Immature natural killer cell (primary cell): Measurements from ENCODE around the gene S100A1. TPM values are rescaled to one million over a fixed set of nuclear protein-coding genes. Genes with fewer than 3 reads are reported as not detected.
"Not testable (repeated sequence)": the region's sequence is repeated elsewhere in the genome, so short reads cannot be mapped to it uniquely, and the experiment has no call there.

Experiments used
- DNase-seq, 3 donors: peaks; one replicate each; pipeline ENCODE4 v3.0.0; 2022; ENCODE audit warnings: mixed read lengths in 1 of 3
- H3K27ac Mint-ChIP-seq, 6 donors: one replicate each; pipeline ENCODE4 v1.8.0; 2020; ENCODE audit warnings: mixed read lengths in 6 of 6, mild to moderate bottlenecking in 5 of 6, inconsistent platforms in 4 of 6, moderate library complexity in 3 of 6
- H3K27me3 Mint-ChIP-seq, 3 donors: one replicate each; pipeline ENCODE4 v1.8.0; 2020 to 2021; ENCODE audit warnings: low read depth in 3 of 3, mild to moderate bottlenecking in 3 of 3, mixed read lengths in 3 of 3, moderate library complexity in 3 of 3, inconsistent platforms in 1 of 3
- H3K36me3 Mint-ChIP-seq, 3 donors: one replicate each; pipeline ENCODE4 v1.8.0; 2020; ENCODE audit warnings: mixed read lengths in 3 of 3, inconsistent platforms in 2 of 3, mild to moderate bottlenecking in 2 of 3
- H3K4me1 Mint-ChIP-seq, 2 donors: one replicate each; pipeline ENCODE4 v1.8.0; 2020; ENCODE audit warnings: inconsistent platforms in 2 of 2, mild to moderate bottlenecking in 2 of 2, mixed read lengths in 2 of 2, moderate library complexity in 1 of 2
- H3K4me3 Mint-ChIP-seq, 5 donors: one replicate each; pipeline ENCODE4 v1.8.0; 2020; ENCODE audit warnings: mild to moderate bottlenecking in 5 of 5, mixed read lengths in 5 of 5, inconsistent platforms in 3 of 5, moderate library complexity in 3 of 5
- H3K9me3 Mint-ChIP-seq, 6 donors: one replicate each; pipeline ENCODE4 v1.8.0; 2020; ENCODE audit warnings: mild to moderate bottlenecking in 6 of 6, mixed read lengths in 6 of 6, inconsistent platforms in 4 of 6, moderate library complexity in 3 of 6
- polyA plus RNA-seq, 3 donors: library from polyadenylated mRNA; unstranded; fragments of 300-500 nt; fragmentation: Illumina TruSeq; gene quantifications; one replicate each; pipeline ENCODE4 v1.2.3, GENCODE V29; 2021

S100A1 gene
- polyA plus RNA-seq: not detected

DNA sequence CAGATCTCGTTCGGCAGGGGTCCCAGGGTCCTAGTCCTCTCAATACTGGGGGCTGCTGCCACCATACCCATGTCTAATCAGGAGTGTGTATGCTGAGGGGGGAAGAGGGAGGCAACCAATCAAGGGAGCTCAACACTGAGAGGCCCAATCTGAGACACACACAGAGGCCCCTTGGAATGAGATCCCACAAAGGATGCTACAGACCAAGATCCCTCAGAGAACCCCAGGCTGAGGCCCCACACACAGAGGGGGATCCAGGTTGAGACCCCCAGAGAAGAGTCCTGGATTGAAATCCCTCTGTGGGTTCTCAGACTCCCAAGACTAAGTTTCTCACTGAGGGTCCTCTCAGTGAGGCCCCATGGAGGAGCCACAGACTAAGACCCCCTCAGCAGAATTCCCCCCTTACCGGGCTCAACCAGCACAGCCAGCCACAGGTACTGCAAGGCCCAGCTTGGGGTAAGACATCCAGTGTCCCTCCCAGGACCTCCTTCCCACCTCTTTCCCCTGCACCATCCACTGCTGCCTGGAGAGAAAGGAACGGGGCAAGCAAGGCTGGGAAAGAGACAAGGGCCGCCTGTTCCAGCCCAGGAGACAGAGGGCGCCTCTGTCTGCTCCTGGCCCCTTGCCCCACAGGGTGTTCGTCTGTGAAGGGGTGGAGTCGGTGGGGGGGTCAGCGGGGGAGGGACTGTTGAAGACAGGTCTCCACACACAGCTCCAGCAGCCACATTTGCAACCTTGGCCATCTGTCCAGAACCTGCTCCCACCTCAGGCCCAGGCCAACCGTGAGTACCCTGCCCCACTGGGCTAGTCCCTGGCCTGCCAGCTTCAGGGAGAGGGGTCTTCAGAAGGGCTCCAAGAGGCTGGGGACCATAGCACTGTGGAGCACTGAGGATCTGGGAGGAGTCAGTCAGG, at the start of gene S100A1:
Gene S100A1 (plus strand): TSS at position 720 of the 912 bp plus-strand sequence. CDS start 2,088 bp downstream, outside the sequence.
- Mint-ChIP-seq H3K4me1 (peaks cover 6 to 21% of the 10 kb centered on the region in 2 donors), H3K9me3 (no peaks in the 10 kb centered on the region), H3K27ac (peak within 1 kb of the TSS in 1 of 6 donors; percentile 49), H3K36me3 (peaks cover 0 to 8% (median 0%) of the 10 kb centered on the region in 3 donors), H3K4me3 (peak within 1 kb of the TSS in 2 of 5 donors; percentile 42 to 69), H3K27me3 (peaks cover 0 to 6% (median 5%) of the 10 kb centered on the region in 3 donors)
- DNase-seq: no peak

DNA sequence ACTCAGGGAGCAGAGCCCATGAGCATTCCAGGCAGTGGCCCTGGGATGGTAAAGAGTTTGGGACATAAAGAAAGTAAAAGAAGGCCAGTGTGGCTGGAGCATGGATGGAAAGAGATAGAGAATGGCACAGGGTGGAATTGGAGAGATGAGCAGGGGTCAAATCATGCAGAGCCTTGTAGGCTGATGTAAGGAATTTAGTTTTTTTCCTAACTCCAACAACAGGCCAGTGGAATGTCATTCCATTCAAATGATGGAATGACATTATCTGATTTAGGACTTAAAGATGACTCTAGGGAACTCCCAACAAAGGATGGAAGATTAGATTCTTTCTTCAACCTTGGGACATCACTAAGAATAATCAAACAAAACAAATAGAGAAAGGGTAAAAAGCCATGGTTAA, 49.7 kb upstream of the S100A1 start:
- H3K4me1 Mint-ChIP-seq: no peaks in the 10 kb centered on the region
- DNase-seq: no peak
- H3K4me3 Mint-ChIP-seq: no peak overlapping the region
- H3K9me3 Mint-ChIP-seq: no peaks in the 10 kb centered on the region
- H3K27me3 Mint-ChIP-seq: peaks cover 3 to 20% (median 6%) of the 10 kb centered on the region in 3 donors
- no peaks in the 10 kb centered on the region for H3K36me3 Mint-ChIP-seq
- no peak overlapping the region for H3K27ac Mint-ChIP-seq

DNA sequence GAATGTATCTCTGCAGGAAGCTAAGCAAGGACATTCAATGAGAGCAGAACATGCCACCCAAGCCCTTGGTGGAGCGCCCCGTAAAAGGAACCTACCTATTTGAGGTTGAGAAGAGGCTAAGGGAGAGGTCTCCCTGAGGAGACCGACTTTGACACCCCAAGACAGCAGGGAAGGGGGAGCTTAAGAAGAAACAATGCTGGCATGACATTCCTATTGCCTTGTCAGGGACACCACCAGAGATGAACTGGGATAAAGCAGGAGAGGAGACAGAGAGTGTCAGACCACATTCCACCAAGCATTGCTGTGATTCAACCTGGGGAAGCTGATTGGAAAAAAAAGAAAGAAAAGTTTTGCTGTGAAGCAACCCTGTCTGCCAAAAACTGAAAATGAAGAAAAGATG, 49.3 kb upstream of the S100A1 start:
- H3K36me3 Mint-ChIP-seq: no peaks in the 10 kb centered on the region
- no peaks in the 10 kb centered on the region for H3K9me3 Mint-ChIP-seq
- H3K4me1 Mint-ChIP-seq: no peaks in the 10 kb centered on the region
- H3K27ac Mint-ChIP-seq: no peak overlapping the region
- H3K4me3 Mint-ChIP-seq: no peak overlapping the region
- DNase-seq: no peak
- peaks cover 3 to 20% (median 6%) of the 10 kb centered on the region in 3 donors for H3K27me3 Mint-ChIP-seq

DNA sequence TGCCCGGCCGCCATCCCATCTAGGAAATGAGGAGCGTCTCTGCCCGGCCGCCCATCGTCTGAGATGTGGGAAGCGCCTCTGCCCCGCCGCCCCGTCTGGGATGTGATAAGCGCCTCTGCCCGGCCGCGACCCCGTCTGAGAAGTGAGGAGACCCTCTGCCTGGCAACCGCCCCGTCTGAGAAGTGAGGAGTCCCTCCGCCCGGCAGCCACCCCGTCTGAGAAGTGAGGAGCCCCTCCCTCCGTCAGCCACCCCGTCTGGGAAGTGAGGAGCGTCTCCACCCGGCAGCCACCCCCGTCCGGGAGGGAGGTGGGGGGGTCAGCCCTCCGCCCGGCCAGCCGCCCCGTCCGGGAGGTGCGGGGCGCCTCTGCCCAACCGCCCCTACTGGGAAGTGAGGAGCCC, 45.4 kb upstream of the S100A1 start:
- not testable (repeated sequence) for H3K4me1 Mint-ChIP-seq, DNase-seq, H3K4me3 Mint-ChIP-seq, H3K36me3 Mint-ChIP-seq, H3K9me3 Mint-ChIP-seq, H3K27ac Mint-ChIP-seq
- H3K27me3 Mint-ChIP-seq: peaks cover 0 to 14% (median 14%) of the 10 kb centered on the region in 3 donors

DNA sequence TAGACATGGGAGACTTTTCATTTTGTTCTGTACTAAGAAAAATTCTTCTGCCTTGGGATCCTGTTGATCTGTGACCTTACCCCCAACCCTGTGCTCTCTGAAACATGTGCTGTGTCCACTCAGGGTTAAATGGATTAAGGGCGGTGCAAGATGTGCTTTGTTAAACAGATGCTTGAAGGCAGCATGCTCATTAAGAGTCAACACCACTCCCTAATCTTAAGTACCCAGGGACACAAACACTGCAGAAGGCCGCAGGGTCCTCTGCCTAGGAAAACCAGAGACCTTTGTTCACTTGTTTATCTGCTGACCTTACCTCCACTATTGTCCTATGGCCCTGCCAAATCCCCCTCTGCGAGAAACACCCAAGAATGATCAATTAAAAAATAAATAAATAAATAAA, 44.7 kb upstream of the S100A1 start:
- not testable (repeated sequence) for DNase-seq, H3K36me3 Mint-ChIP-seq, H3K4me3 Mint-ChIP-seq, H3K4me1 Mint-ChIP-seq, H3K27ac Mint-ChIP-seq, H3K9me3 Mint-ChIP-seq
- peaks cover 0 to 14% (median 10%) of the 10 kb centered on the region in 3 donors for H3K27me3 Mint-ChIP-seq

DNA sequence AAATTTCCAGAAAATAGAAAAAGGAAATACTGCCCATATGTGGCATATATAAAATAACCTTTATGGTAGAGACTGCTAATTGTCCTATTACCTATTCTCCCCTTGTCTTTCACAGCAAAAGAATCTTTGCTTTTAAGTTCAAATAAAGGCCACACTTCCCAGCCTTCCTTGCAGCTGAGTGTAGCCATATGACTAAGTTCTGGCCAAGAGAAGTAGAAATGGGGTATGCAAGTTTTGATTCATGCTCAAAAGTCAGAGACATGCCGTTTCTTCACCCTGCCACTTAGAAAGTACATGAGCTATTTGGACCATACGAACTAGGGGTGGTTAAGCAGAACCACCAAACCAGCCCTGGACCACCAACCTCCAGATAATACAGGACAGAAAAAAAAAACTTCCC, 44.3 kb upstream of the S100A1 start:
- Mint-ChIP-seq H3K27me3 (peaks cover 0 to 16% (median 9%) of the 10 kb centered on the region in 3 donors), H3K9me3 (no peaks in the 10 kb centered on the region), H3K4me1 (no peaks in the 10 kb centered on the region), H3K27ac (no peak overlapping the region), H3K4me3 (no peak overlapping the region), H3K36me3 (no peaks in the 10 kb centered on the region)
- no peak for DNase-seq

DNA sequence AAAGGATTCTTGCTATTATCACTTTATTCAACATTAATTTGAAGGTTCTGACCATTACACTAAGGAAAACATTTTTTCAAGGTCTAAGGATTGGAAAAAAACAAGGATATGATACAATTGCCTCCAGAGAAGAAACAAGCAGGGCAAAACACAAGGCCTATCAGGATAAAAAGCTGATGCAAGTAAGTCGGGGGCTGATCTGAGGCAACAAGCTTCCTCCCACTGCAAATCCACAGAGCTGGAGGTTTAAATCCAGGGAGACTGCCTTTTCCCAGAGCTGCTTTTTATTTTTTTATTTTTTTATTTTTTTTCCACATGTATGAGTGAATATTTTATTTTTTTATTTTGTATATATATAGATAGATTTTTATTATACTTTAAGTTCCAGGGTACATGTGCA, 43.2 kb upstream of the S100A1 start:
- peaks cover 0 to 13% (median 2%) of the 10 kb centered on the region in 3 donors for H3K27me3 Mint-ChIP-seq
- H3K27ac Mint-ChIP-seq: no peak overlapping the region
- no peaks in the 10 kb centered on the region for H3K36me3 Mint-ChIP-seq
- DNase-seq: no peak
- H3K4me1 Mint-ChIP-seq: no peaks in the 10 kb centered on the region
- H3K9me3 Mint-ChIP-seq: no peaks in the 10 kb centered on the region
- H3K4me3 Mint-ChIP-seq: no peak overlapping the region

DNA sequence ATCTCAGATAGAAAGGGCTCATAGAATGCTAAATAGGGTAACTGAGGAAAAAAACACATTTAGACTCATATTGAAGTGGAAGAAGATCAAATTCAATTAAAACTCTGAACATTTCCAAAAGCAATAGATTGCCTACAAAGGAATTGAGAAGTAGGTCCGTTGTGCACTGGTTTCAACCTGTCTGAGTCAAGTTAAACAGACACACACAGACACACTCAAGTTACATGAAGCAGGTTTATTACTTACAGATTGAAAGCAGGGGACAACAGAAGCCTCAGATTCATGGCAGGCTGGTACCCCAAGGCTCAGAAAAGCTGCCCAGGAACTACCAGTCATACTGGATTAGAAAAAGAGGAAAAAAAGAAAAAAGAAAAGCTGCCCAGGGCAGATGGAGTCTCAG, 41.9 kb upstream of the S100A1 start:
- Mint-ChIP-seq H3K4me1 (no peaks in the 10 kb centered on the region), H3K9me3 (no peaks in the 10 kb centered on the region), H3K4me3 (no peak overlapping the region), H3K27ac (no peak overlapping the region), H3K27me3 (peaks cover 0 to 13% (median 2%) of the 10 kb centered on the region in 3 donors), H3K36me3 (no peaks in the 10 kb centered on the region)
- no peak for DNase-seq

DNA sequence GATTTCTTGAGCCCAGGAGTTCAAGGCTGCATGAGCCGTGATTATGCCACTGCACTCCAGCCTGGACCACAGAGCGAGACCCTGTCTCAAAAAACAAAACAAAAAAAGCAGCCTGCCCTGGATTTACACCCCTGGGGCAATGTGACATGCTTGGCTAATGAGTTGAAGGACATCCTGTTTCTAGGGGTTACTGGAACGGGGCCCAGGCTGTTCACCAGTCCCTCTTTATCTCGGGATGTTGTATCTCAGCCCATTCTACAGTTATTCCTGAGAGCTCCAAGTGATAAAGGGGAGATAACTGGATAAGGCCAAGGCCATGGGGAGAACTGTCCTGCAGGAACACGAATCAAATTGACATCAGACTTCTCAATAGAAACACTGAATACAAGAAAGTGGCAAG, 40.9 kb upstream of the S100A1 start:
- Mint-ChIP-seq H3K36me3 (no peaks in the 10 kb centered on the region), H3K27me3 (peaks cover 0 to 13% (median 2%) of the 10 kb centered on the region in 3 donors), H3K4me1 (no peaks in the 10 kb centered on the region), H3K4me3 (no peak overlapping the region), H3K9me3 (no peaks in the 10 kb centered on the region), H3K27ac (no peak overlapping the region)
- no peak for DNase-seq

DNA sequence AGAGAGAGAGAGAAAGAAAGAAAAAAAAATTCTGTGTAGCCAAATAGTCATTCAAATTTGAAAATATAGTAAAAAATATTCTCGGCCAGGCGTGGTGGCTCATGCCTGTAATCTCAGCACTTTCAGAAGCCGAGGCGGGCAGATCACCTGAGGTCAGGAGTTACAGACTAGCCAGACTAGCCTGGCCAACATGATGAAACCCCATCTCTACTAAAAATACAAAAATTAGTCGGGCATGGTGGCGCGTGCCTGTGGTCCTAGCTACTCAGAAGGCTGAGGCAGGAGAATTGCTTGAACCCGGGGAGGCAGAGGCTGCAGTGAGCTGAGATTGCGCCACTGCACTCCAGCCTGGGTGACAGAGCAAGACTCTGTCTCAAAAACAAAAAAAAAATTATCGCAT, 40.2 kb upstream of the S100A1 start:
- not testable (repeated sequence) for DNase-seq, H3K36me3 Mint-ChIP-seq, H3K4me3 Mint-ChIP-seq, H3K27ac Mint-ChIP-seq, H3K9me3 Mint-ChIP-seq, H3K4me1 Mint-ChIP-seq
- peaks cover 0 to 13% (median 2%) of the 10 kb centered on the region in 3 donors for H3K27me3 Mint-ChIP-seq

DNA sequence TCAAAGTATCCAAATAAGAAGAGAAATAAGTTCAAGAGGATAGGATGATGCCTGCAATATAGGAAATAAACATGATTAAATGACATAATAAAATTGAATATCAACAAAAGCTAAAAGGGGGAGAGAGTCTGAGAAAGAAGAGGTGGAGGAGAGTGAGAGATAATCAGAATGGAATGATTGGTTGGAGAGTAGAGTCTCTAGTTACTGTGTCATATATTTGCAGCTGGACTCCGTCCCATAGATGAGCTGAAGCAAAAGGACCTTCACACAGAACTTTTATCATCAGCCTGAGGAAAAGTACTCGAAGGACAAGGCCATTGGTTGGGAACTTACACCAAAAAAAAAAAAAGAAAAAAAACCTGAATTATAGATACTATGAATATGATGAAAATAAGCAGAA, 39.8 kb upstream of the S100A1 start:
- Mint-ChIP-seq H3K4me1 (no peaks in the 10 kb centered on the region), H3K9me3 (no peaks in the 10 kb centered on the region), H3K4me3 (no peak overlapping the region), H3K36me3 (no peaks in the 10 kb centered on the region), H3K27me3 (peaks cover 0 to 13% (median 2%) of the 10 kb centered on the region in 3 donors), H3K27ac (no peak overlapping the region)
- DNase-seq: no peak

DNA sequence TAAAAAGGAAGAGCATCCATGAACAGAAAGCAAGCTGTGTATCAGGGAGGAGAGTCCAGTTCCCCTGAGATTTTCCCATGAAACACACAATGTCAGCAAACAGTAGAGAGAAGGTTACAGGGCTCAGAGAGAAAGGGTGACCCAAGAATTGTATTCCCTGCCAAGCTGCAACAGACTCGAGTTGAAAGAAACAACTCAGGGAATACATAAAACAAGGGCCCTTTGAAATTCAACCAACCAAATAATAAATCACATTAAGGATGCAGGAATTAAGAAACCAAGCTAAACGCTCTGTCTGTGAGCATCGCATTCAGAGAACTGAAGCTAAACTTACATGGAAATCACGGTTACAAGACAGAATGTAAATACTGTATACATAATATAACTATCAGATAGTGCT, 35.5 kb upstream of the S100A1 start:
- peaks cover 0 to 5% (median 0%) of the 10 kb centered on the region in 3 donors for H3K27me3 Mint-ChIP-seq
- no peak for DNase-seq
- peaks cover 0 to 3% (median 0%) of the 10 kb centered on the region in 3 donors for H3K36me3 Mint-ChIP-seq
- no peak overlapping the region for H3K4me3 Mint-ChIP-seq
- no peaks in the 10 kb centered on the region for H3K9me3 Mint-ChIP-seq
- no peaks in the 10 kb centered on the region for H3K4me1 Mint-ChIP-seq
- H3K27ac Mint-ChIP-seq: no peak overlapping the region

DNA sequence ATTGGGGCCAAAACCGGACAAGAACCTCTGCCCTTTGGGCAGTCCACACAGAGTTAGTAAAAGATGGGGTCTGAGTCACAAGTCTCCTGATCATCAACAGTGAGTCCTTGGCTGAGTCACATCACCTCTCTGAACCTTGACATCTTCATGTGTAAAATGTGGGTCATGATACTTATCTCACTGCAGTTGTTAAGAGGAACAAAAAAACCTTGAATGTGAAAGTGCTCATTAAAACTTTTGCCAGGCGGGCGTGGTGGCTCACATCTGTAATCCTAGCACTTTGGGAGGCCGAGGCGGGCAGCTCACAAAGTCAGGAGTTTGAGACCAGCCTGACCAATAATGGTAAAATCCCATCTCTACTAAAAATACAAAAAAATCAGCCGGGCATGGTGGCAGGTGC, 31.0 kb upstream of the S100A1 start:
- no peak overlapping the region for H3K4me3 Mint-ChIP-seq
- H3K4me1 Mint-ChIP-seq: no peaks in the 10 kb centered on the region
- no peak for DNase-seq
- peaks cover 0 to 2% (median 1%) of the 10 kb centered on the region in 3 donors for H3K27me3 Mint-ChIP-seq
- H3K27ac Mint-ChIP-seq: no peak overlapping the region
- H3K9me3 Mint-ChIP-seq: no peaks in the 10 kb centered on the region
- peaks cover 0 to 3% (median 0%) of the 10 kb centered on the region in 3 donors for H3K36me3 Mint-ChIP-seq

DNA sequence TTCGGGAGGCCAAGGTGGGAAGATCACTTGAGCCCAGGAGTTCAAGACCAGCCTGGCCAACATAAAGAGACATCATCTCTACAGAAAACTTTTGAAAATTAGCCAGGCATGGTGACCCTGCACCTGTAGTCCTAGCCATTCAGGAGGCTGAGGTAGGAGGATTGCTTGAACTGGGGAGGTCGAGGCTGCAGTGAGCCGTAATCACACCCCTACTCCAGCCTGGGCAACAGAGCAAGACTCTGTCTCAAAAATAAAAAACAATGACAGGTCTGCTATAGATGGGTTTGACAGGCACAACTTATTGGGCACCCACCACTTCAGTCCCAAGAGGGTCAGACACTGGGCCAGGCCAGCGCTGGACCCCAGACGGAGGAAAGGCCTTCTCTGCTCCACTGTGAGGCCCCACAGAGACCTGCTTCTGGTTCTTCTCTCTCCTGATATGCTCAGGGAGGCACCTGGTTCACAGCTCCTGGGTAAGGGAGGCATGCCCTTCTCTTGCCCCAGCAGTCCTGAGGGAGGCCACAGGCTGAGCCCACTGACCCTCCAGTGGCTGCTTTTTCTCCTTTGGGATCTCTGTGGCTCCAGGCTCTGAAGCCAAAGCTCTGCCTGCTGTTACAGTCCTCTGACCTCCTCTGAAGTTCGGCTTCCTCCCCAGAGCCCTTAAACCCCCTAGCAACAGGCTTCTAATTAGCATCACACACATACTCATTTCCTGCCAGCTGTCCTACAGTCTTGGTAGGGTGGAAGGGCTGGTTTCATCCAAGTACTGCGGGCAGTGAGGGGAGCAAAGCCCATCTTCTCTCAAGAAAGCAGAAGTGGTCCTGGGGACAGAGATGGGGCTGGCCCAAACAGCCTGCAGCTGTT, 29.7 kb upstream of the S100A1 start:
- Mint-ChIP-seq H3K9me3 (no peaks in the 10 kb centered on the region), H3K27ac (peak overlapping the region in 1 of 6 donors; percentile 22), H3K27me3 (peaks cover 0 to 2% (median 1%) of the 10 kb centered on the region in 3 donors), H3K36me3 (peaks cover 0 to 3% (median 0%) of the 10 kb centered on the region in 3 donors), H3K4me1 (no peaks in the 10 kb centered on the region), H3K4me3 (no peak overlapping the region)
- DNase-seq: no peak
